ENCODE results near the gene ZRANB3.

GRCh38 chr2:135547311-135547710 is 16.3 kb upstream of the ZRANB3 start:
- TF ChIP-seq, protein P1, sequence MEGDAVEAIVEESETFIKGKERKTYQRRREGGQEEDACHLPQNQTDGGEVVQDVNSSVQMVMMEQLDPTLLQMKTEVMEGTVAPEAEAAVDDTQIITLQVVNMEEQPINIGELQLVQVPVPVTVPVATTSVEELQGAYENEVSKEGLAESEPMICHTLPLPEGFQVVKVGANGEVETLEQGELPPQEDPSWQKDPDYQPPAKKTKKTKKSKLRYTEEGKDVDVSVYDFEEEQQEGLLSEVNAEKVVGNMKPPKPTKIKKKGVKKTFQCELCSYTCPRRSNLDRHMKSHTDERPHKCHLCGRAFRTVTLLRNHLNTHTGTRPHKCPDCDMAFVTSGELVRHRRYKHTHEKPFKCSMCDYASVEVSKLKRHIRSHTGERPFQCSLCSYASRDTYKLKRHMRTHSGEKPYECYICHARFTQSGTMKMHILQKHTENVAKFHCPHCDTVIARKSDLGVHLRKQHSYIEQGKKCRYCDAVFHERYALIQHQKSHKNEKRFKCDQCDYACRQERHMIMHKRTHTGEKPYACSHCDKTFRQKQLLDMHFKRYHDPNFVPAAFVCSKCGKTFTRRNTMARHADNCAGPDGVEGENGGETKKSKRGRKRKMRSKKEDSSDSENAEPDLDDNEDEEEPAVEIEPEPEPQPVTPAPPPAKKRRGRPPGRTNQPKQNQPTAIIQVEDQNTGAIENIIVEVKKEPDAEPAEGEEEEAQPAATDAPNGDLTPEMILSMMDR (IDR thresholded peaks at IDR 0.05 in 8 of 11, conservative IDR thresholded peaks at IDR 0.05 in 3 of 11): no peak
- TF ChIP-seq POLR2A (IDR thresholded peaks at IDR 0.05): no peak

Data from spleen (tissue), 7 donors.